HuH-7 (cell line): ENCODE data around the gene SLC26A6.

Experiments used
- DNase-seq: peaks from one replicate; pipeline ENCODE4 v3.0.0; 2011; ENCODE audit warnings: low spot score

Gene SLC26A6

GRCh38 chr3:48599077-48599501 lies 36.2 kb downstream of the SLC26A6 start:
- no peak for DNase-seq

- DNase-seq, result no peak
Measured at GRCh38 chr3:48598323-48599076, 36.8 kb downstream of the SLC26A6 start.

GRCh38 chr3:48597408-48597800 lies 37.9 kb downstream of the SLC26A6 start:
- DNase-seq, result no peak

GRCh38 chr3:48596676-48597407 lies 38.4 kb downstream of the SLC26A6 start:
- DNase-seq, result no peak

- no peak for DNase-seq
Measured at GRCh38 chr3:48596157-48596556, 39.1 kb downstream of the SLC26A6 start.

- no peak for DNase-seq
Measured at GRCh38 chr3:48595526-48596121, 39.6 kb downstream of the SLC26A6 start.

GRCh38 chr3:48595075-48595525 lies 40.2 kb downstream of the SLC26A6 start, which contains the start of gene COL7A1:
TSS of gene COL7A1 (minus strand) at chr3:48595329. CDS start at chr3:48595159, 170 bp downstream.
- DNase-seq, result no peak

- no peak for DNase-seq
Measured at GRCh38 chr3:48594417-48595049, 40.7 kb downstream of the SLC26A6 start.

- DNase-seq, result no peak
Measured at GRCh38 chr3:48593337-48593736, 41.9 kb downstream of the SLC26A6 start.

GRCh38 chr3:48592519-48593087 lies 42.7 kb downstream of the SLC26A6 start:
- no peak for DNase-seq

GRCh38 chr3:48591886-48592518 lies 43.3 kb downstream of the SLC26A6 start:
- DNase-seq, result no peak

- no peak for DNase-seq
Measured at GRCh38 chr3:48591436-48591835, 43.8 kb downstream of the SLC26A6 start.

- no peak for DNase-seq
Measured at GRCh38 chr3:48588230-48588629, 47.0 kb downstream of the SLC26A6 start.

GRCh38 chr3:48587686-48588085 lies 47.6 kb downstream of the SLC26A6 start:
- DNase-seq, result no peak

- no peak for DNase-seq
Measured at GRCh38 chr3:48585411-48585810, 49.9 kb downstream of the SLC26A6 start.

- DNase-seq, result no peak
Measured at GRCh38 chr3:48584836-48585235, 50.4 kb downstream of the SLC26A6 start.

- DNase-seq, result no peak
Measured at GRCh38 chr3:48581621-48582481, 53.4 kb downstream of the SLC26A6 start.

- no peak for DNase-seq
Measured at GRCh38 chr3:48576647-48577046, 58.6 kb downstream of the SLC26A6 start.
